Panc1 (cell line): ENCODE data around the gene ZNF710. TPM values are rescaled to one million over a fixed set of nuclear protein-coding genes. Genes with fewer than 3 reads are reported as not detected.

Source experiments
- ATAC-seq: fragments of 200-7000 bp; cut with Tn5 transposase; 2 replicates; pipeline ENCODE4 v1.9.1; 2020; ENCODE audit warnings: mild to moderate bottlenecking, moderate library complexity
- BruUV-seq: library from RNA; stranded (reverse); fragments of 400-500 nt; replicated peaks from 2 replicates; lab custom pipeline; 2021; lab: Mats Ljungman, UMichigan
- CTCF ChIA-PET: fragments of 300-600 bp; sonication (Branson Sonifier 250); formaldehyde crosslinking; loops from one replicate; lab custom pipeline; 2022; ENCODE audit warnings: antibody characterized with exemption; lab: Charles Lee
- POLR2A ChIA-PET: fragments of 300-600 bp; sonication (Branson Sonifier 250); formaldehyde crosslinking; loops from one replicate; lab custom pipeline; 2022; ENCODE audit warnings: antibody characterized with exemption; lab: Charles Lee
- DNase-seq: peaks from one replicate; pipeline ENCODE4 v3.0.0-alpha.2; 2010; ENCODE audit warnings: low read depth, low spot score
- H3K27ac ChIP-seq: 2 replicates; pipeline ENCODE4 v1.5.1; 2011; ENCODE audit warnings: mild to moderate bottlenecking, low read length, inconsistent platforms
- H3K27me3 ChIP-seq: fragments of 200-500 bp; sonication (Bioruptor generic); 2 replicates; pipeline ENCODE4 v1.6.0; 2014; ENCODE audit warnings: low read length, inconsistent platforms; ENCODE audit not compliant: control insufficient read depth, insufficient read depth
- H3K36me3 ChIP-seq: fragments of 200-500 bp; sonication (Bioruptor generic); 2 replicates; pipeline ENCODE4 v1.5.1; 2014; ENCODE audit warnings: inconsistent platforms, mild to moderate bottlenecking, low read length, moderate library complexity; ENCODE audit not compliant: control insufficient read depth, insufficient read depth
- H3K4me1 ChIP-seq: 2 replicates; pipeline ENCODE4 v1.5.1; 2011; ENCODE audit warnings: inconsistent platforms, mild to moderate bottlenecking, low read length, moderate library complexity; ENCODE audit not compliant: control insufficient read depth, insufficient read depth
- H3K4me3 ChIP-seq, 2 experiments: 2 replicates each; pipeline ENCODE4 v1.5.1; 2011 to 2012; ENCODE audit warnings: low read depth in 2 of 2, low read length in 2 of 2, mild to moderate bottlenecking in 2 of 2, inconsistent platforms in 1 of 2, moderate library complexity in 1 of 2
- H3K9me3 ChIP-seq: fragments of 200-500 bp; sonication (Bioruptor generic); 2 replicates; pipeline ENCODE4 v1.5.1; 2014; ENCODE audit warnings: low read depth, mild to moderate bottlenecking, inconsistent platforms, low read length, moderate library complexity; ENCODE audit not compliant: control insufficient read depth, insufficient read depth
- CTCF ChIP-seq: fragments of 450-650 bp; IDR thresholded peaks from 2 replicates; pipeline ENCODE4 v1.5.1; 2017; ENCODE audit warnings: mild to moderate bottlenecking
- POLR2AphosphoS5 ChIP-seq: IDR thresholded peaks from 2 replicates; pipeline ENCODE4 v1.6.1; 2012; ENCODE audit warnings: mild to moderate bottlenecking, low read depth, low read length, moderate library complexity
- SIN3A ChIP-seq: IDR thresholded peaks from 2 replicates; pipeline ENCODE4 v1.6.1; 2012; ENCODE audit warnings: low read depth, mild to moderate bottlenecking, low read length, moderate library complexity, borderline replicate concordance; ENCODE audit not compliant: insufficient read depth
- TCF7L2 ChIP-seq: IDR thresholded peaks from 2 replicates; pipeline ENCODE4 v1.6.1; 2011; ENCODE audit warnings: mild to moderate bottlenecking, low read depth, low read length, inconsistent platforms
- in situ Hi-C: cut with HindIII; loops from 2 replicates; pipeline ENCODE4 v1.10.0; 2016; ENCODE audit warnings: low sequenced_read_pairs, low pct_unique_long_range_greater_than_20kb
- intact Hi-C: fragments of 100-400 bp; cut with micrococcal nuclease; formaldehyde crosslinking; loops from one replicate; pipeline ENCODE4 v1.10.0; 2022; ENCODE audit not compliant: unreplicated experiment
- total RNA-seq: library from RNA; stranded (reverse); gene quantifications from one replicate; pipeline ENCODE4 v1.2.1, GENCODE V29; 2021; ENCODE audit not compliant: unreplicated experiment
- TF ChIP-seq, protein P1 (sequence below), 2 experiments: IDR thresholded peaks; 2 replicates each; pipeline ENCODE4 v1.6.1; 2011 to 2012; ENCODE audit warnings: low read depth in 2 of 2, control low read depth in 1 of 2, low read length in 1 of 2, mild to moderate bottlenecking in 1 of 2, moderate library complexity in 1 of 2; ENCODE audit not compliant: insufficient read depth in 1 of 2

ZNF710 gene
- total RNA-seq, 1 experiment from 2014 or later = 15.8 TPM

DNA sequence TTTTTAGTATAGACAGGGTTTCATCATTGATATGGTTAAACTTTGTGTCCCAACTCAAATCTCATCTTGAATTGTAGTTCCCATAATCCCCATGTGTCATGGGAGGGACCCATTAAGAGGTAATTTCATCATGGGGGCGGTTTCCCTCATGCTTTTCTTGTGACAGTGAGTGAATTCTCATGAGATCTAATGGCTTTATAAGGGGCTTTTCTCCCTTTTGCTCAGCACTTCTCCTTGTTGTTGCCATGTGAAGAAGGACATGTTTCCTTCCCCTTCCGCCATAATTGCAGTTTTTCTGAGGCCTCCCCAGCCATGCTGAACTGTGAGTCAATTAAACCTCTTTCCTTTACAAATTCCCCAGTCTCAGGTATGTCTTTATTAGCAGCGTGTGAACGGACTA, 20.2 kb upstream of the ZNF710 start:
- no TSS peak for BruUV-seq
- in situ Hi-C loops (no loop called here), intact Hi-C loops (no loop called here)
- Histone ChIP-seq H3K27me3 (no peaks in the 10 kb centered on the region), H3K9me3 (no peaks in the 10 kb centered on the region), H3K36me3 (no peaks in the 10 kb centered on the region), H3K4me3 (no peak overlapping the region), H3K4me1 (no peaks in the 10 kb centered on the region), H3K27ac (no peak overlapping the region)
- TF ChIP-seq POLR2AphosphoS5 (no peak), TCF7L2 (no peak), CTCF (no peak), SIN3A (no peak)
- TF ChIP-seq, protein P1, sequence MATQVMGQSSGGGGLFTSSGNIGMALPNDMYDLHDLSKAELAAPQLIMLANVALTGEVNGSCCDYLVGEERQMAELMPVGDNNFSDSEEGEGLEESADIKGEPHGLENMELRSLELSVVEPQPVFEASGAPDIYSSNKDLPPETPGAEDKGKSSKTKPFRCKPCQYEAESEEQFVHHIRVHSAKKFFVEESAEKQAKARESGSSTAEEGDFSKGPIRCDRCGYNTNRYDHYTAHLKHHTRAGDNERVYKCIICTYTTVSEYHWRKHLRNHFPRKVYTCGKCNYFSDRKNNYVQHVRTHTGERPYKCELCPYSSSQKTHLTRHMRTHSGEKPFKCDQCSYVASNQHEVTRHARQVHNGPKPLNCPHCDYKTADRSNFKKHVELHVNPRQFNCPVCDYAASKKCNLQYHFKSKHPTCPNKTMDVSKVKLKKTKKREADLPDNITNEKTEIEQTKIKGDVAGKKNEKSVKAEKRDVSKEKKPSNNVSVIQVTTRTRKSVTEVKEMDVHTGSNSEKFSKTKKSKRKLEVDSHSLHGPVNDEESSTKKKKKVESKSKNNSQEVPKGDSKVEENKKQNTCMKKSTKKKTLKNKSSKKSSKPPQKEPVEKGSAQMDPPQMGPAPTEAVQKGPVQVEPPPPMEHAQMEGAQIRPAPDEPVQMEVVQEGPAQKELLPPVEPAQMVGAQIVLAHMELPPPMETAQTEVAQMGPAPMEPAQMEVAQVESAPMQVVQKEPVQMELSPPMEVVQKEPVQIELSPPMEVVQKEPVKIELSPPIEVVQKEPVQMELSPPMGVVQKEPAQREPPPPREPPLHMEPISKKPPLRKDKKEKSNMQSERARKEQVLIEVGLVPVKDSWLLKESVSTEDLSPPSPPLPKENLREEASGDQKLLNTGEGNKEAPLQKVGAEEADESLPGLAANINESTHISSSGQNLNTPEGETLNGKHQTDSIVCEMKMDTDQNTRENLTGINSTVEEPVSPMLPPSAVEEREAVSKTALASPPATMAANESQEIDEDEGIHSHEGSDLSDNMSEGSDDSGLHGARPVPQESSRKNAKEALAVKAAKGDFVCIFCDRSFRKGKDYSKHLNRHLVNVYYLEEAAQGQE (IDR thresholded peaks at IDR 0.05; ENCODE audit: insufficient read depth in 1 of 2, low read depth in 2 of 2, low read length in 1 of 2) = no peak
- DNase-seq = no peak
- no peak for ATAC-seq
- ChIA-PET CTCF (no interaction called here), POLR2A (no interaction called here)

GRCh38 chr15:89982315-89983055, 18.6 kb upstream of the ZNF710 start:
- no peaks in the 10 kb centered on the region for H3K4me1 ChIP-seq
- intact Hi-C loops = no loop called here
- no peak for ATAC-seq
- no peak for TF ChIP-seq SIN3A
- TF ChIP-seq CTCF = no peak
- no peak for TF ChIP-seq POLR2AphosphoS5
- no peak for TF ChIP-seq TCF7L2
- TF ChIP-seq, protein P1 (IDR thresholded peaks at IDR 0.05; ENCODE audit: insufficient read depth in 1 of 2, low read depth in 2 of 2, low read length in 1 of 2) = no peak
- H3K4me3 ChIP-seq = no peak overlapping the region
- H3K9me3 ChIP-seq = no peaks in the 10 kb centered on the region
- DNase-seq = no peak
- BruUV-seq = no TSS peak
- POLR2A ChIA-PET = interaction anchor here (0.7 kb wide), 1 partner anchor 107 kb away, joined by 3 read pairs; no protein-coding TSS in a partner anchor
- no peaks in the 10 kb centered on the region for H3K27me3 ChIP-seq
- in situ Hi-C loops = no loop called here
- CTCF ChIA-PET = no interaction called here
- no peaks in the 10 kb centered on the region for H3K36me3 ChIP-seq
- no peak overlapping the region for H3K27ac ChIP-seq
